ENCODE data around the gene CAB39. TPM values are rescaled to one million over a fixed set of nuclear protein-coding genes. Genes with fewer than 3 reads are reported as not detected.

CAB39 gene
- polyA plus RNA-seq, 1 of the 3 experiments (the other 2 are of a cell fraction): 15.7 TPM

GRCh38 chr2:230712443-230713330 is at the start of gene CAB39 (continued):
- TF ChIP-seq GABPA (IDR thresholded peaks at IDR 0.05; ENCODE audit: low read depth) (peak; percentile 46; the same call in 1 of the 2 replicates), TEAD4 (IDR thresholded peaks at IDR 0.05; ENCODE audit: borderline replicate concordance, insufficient read depth) (no peak), FOSL2 (IDR thresholded peaks at IDR 0.05; ENCODE audit: borderline replicate concordance, low read depth) (no peak), RXRA (IDR thresholded peaks at IDR 0.05; ENCODE audit: borderline replicate concordance, low read depth) (no peak), MEF2A (IDR thresholded peaks at IDR 0.05; ENCODE audit: borderline replicate concordance, low read depth) (no peak), CTCF (IDR thresholded peaks at IDR 0.05) (peak; percentile 73), YY1 (IDR thresholded peaks at IDR 0.05; ENCODE audit: low read depth) (no peak), USF1 (IDR thresholded peaks at IDR 0.05; ENCODE audit: borderline replicate concordance, low read depth) (no peak), RFX5 (IDR thresholded peaks at IDR 0.05; ENCODE audit: low read length) (no peak), SMC3 (IDR thresholded peaks at IDR 0.05; ENCODE audit: low read depth, low read length) (peak; percentile 26; the same call in 1 of the 2 replicates), EZH2phosphoT487 (IDR thresholded peaks at IDR 0.05; ENCODE audit: borderline replicate concordance, low read depth) (no peak)

GRCh38 chr2:230664128-230664527 is 48.5 kb upstream of the CAB39 start:
- ChIA-PET POLR2A (no interaction called here), CTCF (no interaction called here)
- Histone ChIP-seq H3K27me3 (ENCODE audit: insufficient read depth) (no peaks in the 10 kb centered on the region), H3K79me2 (ENCODE audit: insufficient read depth) (no peaks in the 10 kb centered on the region), H3F3A (replicated peaks; ENCODE audit: insufficient read depth) (no peaks in the 10 kb centered on the region), H3K9ac (no peak overlapping the region), H4K20me1 (ENCODE audit: insufficient read depth) (no peaks in the 10 kb centered on the region), H2AFZ (ENCODE audit: low read depth) (no peak overlapping the region), H3K27ac (ENCODE audit: low read depth in 2 of 2, low read length in 1 of 2) (no peak overlapping the region), H3K36me3 (replicated peaks in 1 of 2; ENCODE audit: control insufficient read depth in 1 of 2, insufficient read depth in 2 of 2, low read length in 1 of 2) (no peaks in the 10 kb centered on the region), H3K4me3 (ENCODE audit: low read depth in 2 of 2, low read length in 1 of 2) (no peak overlapping the region), H3K9me3 (no peaks in the 10 kb centered on the region), H3K9me2 (no peaks in the 10 kb centered on the region), H3K4me2 (no peak overlapping the region), H3K4me1 (ENCODE audit: control insufficient read depth in 1 of 2, insufficient read depth in 2 of 2, low read depth in 1 of 2, low read length in 1 of 2) (peaks cover 0 to 4% of the 10 kb centered on the region in 2 experiments; a peak in 1 of 4 replicates)
- DNase-seq: no peak
- TF ChIP-seq USF1 (IDR thresholded peaks at IDR 0.05; ENCODE audit: borderline replicate concordance, low read depth) (no peak), TCF12 (IDR thresholded peaks at IDR 0.05) (no peak), CHD2 (IDR thresholded peaks at IDR 0.05; ENCODE audit: low read length, partially characterized antibody) (no peak), JUND (IDR thresholded peaks at IDR 0.05) (no peak), YY1 (IDR thresholded peaks at IDR 0.05; ENCODE audit: low read depth) (no peak), GABPA (IDR thresholded peaks at IDR 0.05; ENCODE audit: low read depth) (no peak), MAX (IDR thresholded peaks at IDR 0.05; ENCODE audit: low read depth) (no peak), PBX3 (IDR thresholded peaks at IDR 0.05) (no peak), RFX5 (IDR thresholded peaks at IDR 0.05; ENCODE audit: low read length) (no peak), REST (IDR thresholded peaks at IDR 0.05; ENCODE audit: low read depth, low read length) (no peak)
- 87% methylated on average over 4 of the region's 4 CpGs for WGBS (ENCODE audit: low lambda C conversion rate)

Measured in SK-N-SH (cell line).